HFF-Myc (cell line): ENCODE data around the gene DHRS3.

Experiments
- DNase-seq: peaks from one replicate; pipeline ENCODE4 v3.0.0-alpha.2; 2011; ENCODE audit warnings: low read depth; ENCODE audit errors: extremely low read depth
- H3K4me3 ChIP-seq: replicated peaks from 2 replicates; pipeline ENCODE4 v1.5.1; 2011; ENCODE audit warnings: low read depth, mild to moderate bottlenecking, control low read depth, low read length
- CTCF ChIP-seq: IDR thresholded peaks from 2 replicates; pipeline ENCODE4 v1.5.1; 2012; ENCODE audit warnings: mild to moderate bottlenecking, low read depth, low read length, control low read depth; ENCODE audit errors: missing control alignments

The DHRS3 gene

GRCh38 chr1:12578860-12579422 is 39.1 kb downstream of the DHRS3 start:
- no peak for TF ChIP-seq CTCF
- no peak for DNase-seq
- H3K4me3 ChIP-seq = no peak overlapping the region

- no peak overlapping the region for H3K4me3 ChIP-seq
- DNase-seq = no peak
- TF ChIP-seq CTCF = no peak
These were observed 41.0 kb downstream of the DHRS3 start for GRCh38 chr1:12577020-12577419.

GRCh38 chr1:12574757-12575139 is 43.3 kb downstream of the DHRS3 start:
- no peak for DNase-seq
- no peak for TF ChIP-seq CTCF
- no peak overlapping the region for H3K4me3 ChIP-seq

- TF ChIP-seq CTCF = no peak
- DNase-seq = no peak
These were observed 44.8 kb downstream of the DHRS3 start for GRCh38 chr1:12573015-12573825.

GRCh38 chr1:12572522-12572921 is 45.5 kb downstream of the DHRS3 start:
- no peak for TF ChIP-seq CTCF
- no peak overlapping the region for H3K4me3 ChIP-seq
- DNase-seq = no peak

More at GRCh38 chr1:12573015-12573825, 44.8 kb downstream of the DHRS3 start:
- no peak overlapping the region for H3K4me3 ChIP-seq

GRCh38 chr1:12570291-12570690 is 47.7 kb downstream of the DHRS3 start:
- no peak overlapping the region for H3K4me3 ChIP-seq
- no peak for TF ChIP-seq CTCF

More at GRCh38 chr1:12570291-12570690, 47.7 kb downstream of the DHRS3 start:
- no peak for DNase-seq
